ENCODE measurements around the gene DDX3X. TPM values are rescaled to one million over a fixed set of nuclear protein-coding genes. Genes with fewer than 3 reads are reported as not detected.
A peak's percentile ranks its signal among the peaks of the same experiment; 100 is the strongest.

Gene DDX3X
- total and polyA plus RNA-seq, 2 of the 13 experiments (the other 11 are each of a cell fraction or from before 2014, with no cell fraction given): 53.5 to 239 TPM

- CTCF ChIA-PET (ENCODE audit: low intra/inter-chr PET ratio, low total read pairs): no interaction called here
- Histone ChIP-seq H3K9ac (ENCODE audit: insufficient read depth, low read depth, low read length) (no peak overlapping the region), H3K9me3 (ENCODE audit: low read length) (no peaks in the 10 kb centered on the region), H3K4me2 (ENCODE audit: low read depth, low read length) (no peak overlapping the region), H3K79me2 (ENCODE audit: insufficient read depth, low read length) (no peaks in the 10 kb centered on the region), H3K27me3 (ENCODE audit: control insufficient read depth in 1 of 2, insufficient read depth in 2 of 2, low read length in 2 of 2) (no peaks in the 10 kb centered on the region), H3K4me3 (replicated peaks in 1 of 3; ENCODE audit: insufficient read depth in 1 of 3, low read depth in 2 of 3, low read length in 3 of 3) (no peak overlapping the region), H3K4me1 (ENCODE audit: insufficient read depth, low read length) (peaks cover 28% of the 10 kb centered on the region), H4K20me1 (ENCODE audit: insufficient read depth, low read length) (no peaks in the 10 kb centered on the region), H2AFZ (ENCODE audit: low read length) (no peak overlapping the region), H3K36me3 (replicated peaks in 1 of 2; ENCODE audit: control insufficient read depth in 1 of 2, insufficient read depth in 2 of 2, low read length in 2 of 2) (no peaks in the 10 kb centered on the region), H3K27ac (ENCODE audit: extremely low read length, insufficient read depth, low read length) (no peak overlapping the region)
- intact Hi-C loops (cut with micrococcal nuclease; ENCODE audit: unreplicated experiment): no loop called here
- in situ Hi-C loops (cut with HindIII; ENCODE audit: extremely low pct_ligation_motif_present, low pct_unique_long_range_greater_than_20kb): no loop called here
- POLR2A ChIA-PET: no interaction called here
- no peak for DNase-seq (ENCODE audit: low spot score)
- no peak for ATAC-seq
- BruUV-seq (replicated peaks): no TSS peak
- no peak for FAIRE-seq
- TF ChIP-seq BRF2 (CRISPR knock-in tag; IDR thresholded peaks at IDR 0.05) (no peak), ZBTB10 (CRISPR knock-in tag; IDR thresholded peaks at IDR 0.05; ENCODE audit: borderline replicate concordance) (no peak), PLRG1 (conservative IDR thresholded peaks at IDR 0.05) (no peak)
- WGBS (ENCODE audit: low lambda C conversion rate): 34% methylated on average over 4 of the region's 4 CpGs
Measured at GRCh38 chrX:41326431-41326830, 7.5 kb upstream of the DDX3X start.

GRCh38 chrX:41327341-41327740 lies 6.6 kb upstream of the DDX3X start:
- ATAC-seq (no peak), DNase-seq (ENCODE audit: low spot score) (peak; percentile 56), FAIRE-seq (peak; percentile 83)
- Histone ChIP-seq H3K9me3 (ENCODE audit: low read length) (no peaks in the 10 kb centered on the region), H3K36me3 (replicated peaks in 1 of 2; ENCODE audit: control insufficient read depth in 1 of 2, insufficient read depth in 2 of 2, low read length in 2 of 2) (no peaks in the 10 kb centered on the region), H3K27ac (ENCODE audit: extremely low read length, insufficient read depth, low read length) (no peak overlapping the region), H3K4me2 (ENCODE audit: low read depth, low read length) (no peak overlapping the region; the same call in 1 of the 2 replicates), H3K9ac (ENCODE audit: insufficient read depth, low read depth, low read length) (no peak overlapping the region), H2AFZ (ENCODE audit: low read length) (no peak overlapping the region), H3K27me3 (ENCODE audit: control insufficient read depth in 1 of 2, insufficient read depth in 2 of 2, low read length in 2 of 2) (no peaks in the 10 kb centered on the region), H3K4me3 (replicated peaks in 1 of 3; ENCODE audit: insufficient read depth in 1 of 3, low read depth in 2 of 3, low read length in 3 of 3) (no peak overlapping the region), H3K79me2 (ENCODE audit: insufficient read depth, low read length) (peaks cover 3% of the 10 kb centered on the region), H4K20me1 (ENCODE audit: insufficient read depth, low read length) (no peaks in the 10 kb centered on the region), H3K4me1 (ENCODE audit: insufficient read depth, low read length) (peaks cover 28% of the 10 kb centered on the region)
- BruUV-seq (replicated peaks): no TSS peak
- intact Hi-C loops (cut with micrococcal nuclease; ENCODE audit: unreplicated experiment): no loop called here
- CTCF ChIA-PET (ENCODE audit: low intra/inter-chr PET ratio, low total read pairs): no interaction called here
- POLR2A ChIA-PET: no interaction called here
- in situ Hi-C loops (cut with HindIII; ENCODE audit: extremely low pct_ligation_motif_present, low pct_unique_long_range_greater_than_20kb): no loop called here
- 2% methylated on average over 3 of the region's 3 CpGs for WGBS (ENCODE audit: low lambda C conversion rate)
- TF ChIP-seq ZFP41 (CRISPR knock-in tag; IDR thresholded peaks at IDR 0.05; ENCODE audit: borderline replicate concordance): no peak
- peak; percentile 36; the same call in 1 of the 2 replicates for TF ChIP-seq HNF4G (IDR thresholded peaks at IDR 0.05; ENCODE audit: borderline replicate concordance, low read depth, low read length)
- TF ChIP-seq HNF4G (CRISPR knock-in tag; IDR thresholded peaks at IDR 0.05; ENCODE audit: borderline replicate concordance, low read depth): no peak
- TF ChIP-seq PATZ1 (CRISPR knock-in tag; IDR thresholded peaks at IDR 0.05): 0 out of 2 replicates have a peak, but pooled peaks have one; percentile 38
- TF ChIP-seq KDM3A (CRISPR knock-in tag; IDR thresholded peaks at IDR 0.05; ENCODE audit: low read depth): no peak
- peak; percentile 50; the same call in 1 of the 2 replicates for TF ChIP-seq ZNF281 (CRISPR knock-in tag; IDR thresholded peaks at IDR 0.05; ENCODE audit: borderline replicate concordance)
- no peak for TF ChIP-seq CHCHD3 (CRISPR knock-in tag; IDR thresholded peaks at IDR 0.05)

Data from HepG2 (cell line).